Measurements from ENCODE around the gene NXPH2.

Gene NXPH2

GRCh38 chr2:138779781-138780445 lies at the start of gene NXPH2:
TSS of gene NXPH2 (minus strand) at chr2:138780390. CDS start at chr2:138780241, 149 bp downstream.
- no peak for DNase-seq

- DNase-seq = peak; percentile 67
Measured at GRCh38 chr2:138829326-138829919, 49.2 kb upstream of the NXPH2 start.

GRCh38 chr2:138827426-138828054 lies 47.4 kb upstream of the NXPH2 start:
- no peak for DNase-seq

GRCh38 chr2:138823666-138824065 lies 43.5 kb upstream of the NXPH2 start:
- DNase-seq = no peak

- no peak for DNase-seq
Measured at GRCh38 chr2:138819964-138820363, 39.8 kb upstream of the NXPH2 start.

GRCh38 chr2:138818556-138818955 lies 38.4 kb upstream of the NXPH2 start:
- DNase-seq = no peak

- no peak for DNase-seq
Measured at GRCh38 chr2:138814123-138814898, 34.1 kb upstream of the NXPH2 start.

GRCh38 chr2:138811431-138811830 lies 31.2 kb upstream of the NXPH2 start:
- DNase-seq = no peak

- DNase-seq = no peak
Measured at GRCh38 chr2:138794724-138795123, 14.5 kb upstream of the NXPH2 start.

GRCh38 chr2:138787053-138787666 lies 7.0 kb upstream of the NXPH2 start:
- no peak for DNase-seq

GRCh38 chr2:138782383-138782782 lies 2.2 kb upstream of the NXPH2 start:
- no peak for DNase-seq

GRCh38 chr2:138780908-138781307 lies 718 bp upstream of the NXPH2 start:
- DNase-seq = no peak

GRCh38 chr2:138780446-138780880 lies 273 bp upstream of the NXPH2 start:
- DNase-seq = no peak

- DNase-seq = no peak
Measured at GRCh38 chr2:138779406-138779780, 797 bp downstream of the NXPH2 start.

- DNase-seq = no peak
Measured at GRCh38 chr2:138777996-138778395, 2.2 kb downstream of the NXPH2 start.

- no peak for DNase-seq
Measured at GRCh38 chr2:138775736-138776135, 4.5 kb downstream of the NXPH2 start.

- no peak for DNase-seq
Measured at GRCh38 chr2:138771534-138771933, 8.7 kb downstream of the NXPH2 start.

- no peak for DNase-seq
Measured at GRCh38 chr2:138767101-138767500, 13.1 kb downstream of the NXPH2 start.

GRCh38 chr2:138766464-138766863 lies 13.7 kb downstream of the NXPH2 start:
- DNase-seq = no peak

GRCh38 chr2:138763971-138764370 lies 16.2 kb downstream of the NXPH2 start:
- no peak for DNase-seq

- DNase-seq = no peak
Measured at GRCh38 chr2:138762533-138762932, 17.7 kb downstream of the NXPH2 start.

GRCh38 chr2:138760676-138761075 lies 19.5 kb downstream of the NXPH2 start:
- DNase-seq = no peak

- DNase-seq = no peak
Measured at GRCh38 chr2:138757384-138757783, 22.8 kb downstream of the NXPH2 start.

All from activated effector memory CD4-positive, alpha-beta T cell treated with anti-CD3 and anti-CD28 coated beads, Interleukin-2, amount 50 U/mL, for 16 hours (primary cell).